Measurements from ENCODE around the gene ACADS. TPM values are rescaled to one million over a fixed set of nuclear protein-coding genes. Genes with fewer than 3 reads are reported as not detected.

Gene ACADS
- total and polyA plus RNA-seq, 9 of the 15 experiments (the other 6 are each of a cell fraction or from before 2014, with no cell fraction given) = 0.06 to 20.3 (median 8.8) TPM

GRCh38 chr12:120725659-120726509, at the start of gene ACADS (continued):
- TF ChIP-seq TFAP4 (CRISPR knock-in tag; IDR thresholded peaks at IDR 0.05; ENCODE audit: borderline replicate concordance) = peak; percentile 97
- TF ChIP-seq ZBTB43 (CRISPR knock-in tag; IDR thresholded peaks at IDR 0.05) = no peak
- no peak for TF ChIP-seq ZNF395 (CRISPR knock-in tag; IDR thresholded peaks at IDR 0.05)
- peak; percentile 35 for TF ChIP-seq KDM5B (IDR thresholded peaks at IDR 0.05; ENCODE audit: insufficient replicate concordance, low read depth, low read length)
- no peak for TF ChIP-seq KLF16 (IDR thresholded peaks at IDR 0.05)
- no peak for TF ChIP-seq ZFP91 (CRISPR knock-in tag; IDR thresholded peaks at IDR 0.05)
- peak; percentile 62 for TF ChIP-seq TBP (optimal IDR thresholded peaks at IDR 0.05; ENCODE audit: low read depth, low read length)
- no peak for TF ChIP-seq RNF219 (CRISPR knock-in tag; IDR thresholded peaks at IDR 0.05)
- 0 out of 2 replicates have a peak, but pooled peaks have one; percentile 20 for TF ChIP-seq MXI1 (IDR thresholded peaks at IDR 0.05; ENCODE audit: low read depth, low read length)
- no peak for TF ChIP-seq NR2F6 (CRISPR knock-in tag; IDR thresholded peaks at IDR 0.05)
- no peak for TF ChIP-seq NUFIP1 (IDR thresholded peaks at IDR 0.05; ENCODE audit: partially characterized antibody)
- no peak for TF ChIP-seq CREB3 (tag; conservative IDR thresholded peaks at IDR 0.05; ENCODE audit: low read depth)
- no peak for TF ChIP-seq ZBTB33 (CRISPR knock-in tag; IDR thresholded peaks at IDR 0.05)
- no peak for TF ChIP-seq MECOM (CRISPR knock-in tag; IDR thresholded peaks at IDR 0.05)
- TF ChIP-seq PHF20 (IDR thresholded peaks at IDR 0.05; ENCODE audit: partially characterized antibody) = peak; percentile 90

All from K562 (cell line).